PFSK-1 (cell line): ENCODE data around the gene KAZALD1.

ENCODE experiments used
- POLR2AphosphoS5 ChIP-seq: IDR thresholded peaks from 2 replicates; pipeline ENCODE4 v1.6.1; 2012; ENCODE audit warnings: low read depth, mild to moderate bottlenecking, control low read depth, low read length, moderate library complexity
- REST ChIP-seq, 2 experiments: IDR thresholded peaks; 2 replicates each; pipeline versions ENCODE4 v1.6.1 to v1.8.0; 2011 to 2012; ENCODE audit warnings: low read depth in 2 of 2, low read length in 2 of 2, control low read depth in 1 of 2, inconsistent platforms in 1 of 2, mild to moderate bottlenecking in 1 of 2, moderate library complexity in 1 of 2; ENCODE audit not compliant: insufficient read depth in 1 of 2
- SIN3A ChIP-seq: IDR thresholded peaks from 2 replicates; pipeline ENCODE4 v1.6.1; 2012; ENCODE audit warnings: mild to moderate bottlenecking, low read length, moderate library complexity, borderline replicate concordance; ENCODE audit not compliant: insufficient read depth
- TAF1 ChIP-seq: IDR thresholded peaks from 2 replicates; pipeline ENCODE4 v1.6.1; 2012; ENCODE audit warnings: low read length, control low read depth, borderline replicate concordance; ENCODE audit not compliant: insufficient read depth

GRCh38 chr10:101040061-101040460 lies 21.7 kb upstream of the KAZALD1 start:
- no peak for TF ChIP-seq SIN3A
- no peak for TF ChIP-seq POLR2AphosphoS5
- no peak for TF ChIP-seq REST (IDR thresholded peaks at IDR 0.05; ENCODE audit: insufficient read depth in 1 of 2, low read depth in 2 of 2, low read length in 2 of 2)
- no peak for TF ChIP-seq TAF1
